ENCODE measurements around the gene EIF3I.

The EIF3I gene

GRCh38 chr1:32249831-32250525 is 27.8 kb downstream of the EIF3I start:
- Histone ChIP-seq H3K27ac (replicated peaks; ENCODE audit: low read length) (peak overlapping the region; percentile 4), H3K36me3 (replicated peaks in 1 of 2; ENCODE audit: control insufficient read depth in 2 of 2, insufficient read depth in 2 of 2, low read length in 2 of 2) (no peaks in the 10 kb centered on the region), H2BK15ac (ENCODE audit: low read length) (no peak overlapping the region), H3K4me3 (ENCODE audit: low read length in 2 of 2) (peak overlapping the region in 1 of 2 donors; percentile 9), H4K91ac (ENCODE audit: low read depth, low read length, poor library complexity) (no peak overlapping the region), H3K23ac (ENCODE audit: low read depth, low read length, poor library complexity) (peak overlapping the region; percentile 21), H2AK5ac (ENCODE audit: low read depth, low read length) (no peak overlapping the region), H3K18ac (ENCODE audit: low read length) (peak overlapping the region; percentile 72), H2BK12ac (ENCODE audit: low read length) (no peak overlapping the region), H3K14ac (ENCODE audit: low read length) (no peak overlapping the region), H2AFZ (ENCODE audit: low read length) (peak overlapping the region; percentile 75), H4K8ac (ENCODE audit: low read depth, low read length) (no peak overlapping the region), H3K4me2 (ENCODE audit: insufficient read depth, low read length, poor library complexity, severe bottlenecking) (no peak overlapping the region), H3K27me3 (ENCODE audit: control insufficient read depth in 3 of 3, insufficient read depth in 3 of 3, low read depth in 1 of 3, low read length in 3 of 3) (no peaks in the 10 kb centered on the region), H3K9ac (ENCODE audit: low read depth, low read length, poor library complexity) (no peak overlapping the region), H3K4ac (ENCODE audit: low read length) (no peak overlapping the region), H2BK120ac (ENCODE audit: low read depth, low read length) (no peak overlapping the region), H2BK5ac (ENCODE audit: low read length) (no peak overlapping the region), H3K79me1 (ENCODE audit: low read depth, low read length) (no peaks in the 10 kb centered on the region), H3K9me3 (replicated peaks in 1 of 2; ENCODE audit: control insufficient read depth in 2 of 2, insufficient read depth in 1 of 2, low read depth in 1 of 2, low read length in 2 of 2) (no peaks in the 10 kb centered on the region), H3K4me1 (ENCODE audit: control insufficient read depth in 2 of 2, insufficient read depth in 1 of 2, low read depth in 1 of 2, low read length in 2 of 2) (peaks cover 9 to 20% of the 10 kb centered on the region in 2 donors)
- WGBS, 2 donors (ENCODE audit: extremely low coverage in 2 of 2, insufficient read length in 2 of 2, insufficient replicate concordance in 1 of 2), result no CpG with 5 or more reads among the region's 9 CpGs
- no peak for DNase-seq (ENCODE audit: low spot score)

GRCh38 chr1:32250893-32251716 is 28.9 kb downstream of the EIF3I start, which contains the start of gene LCK:
Gene LCK, plus strand, starts transcription at chr1:32251265. Its CDS starts 23,065 bp downstream, at chr1:32274330.
- no peaks in the 10 kb centered on the region for H3K36me3 ChIP-seq (replicated peaks in 1 of 2; ENCODE audit: control insufficient read depth in 2 of 2, insufficient read depth in 2 of 2, low read length in 2 of 2)
- no peaks in the 10 kb centered on the region for H3K79me1 ChIP-seq (ENCODE audit: low read depth, low read length)
- WGBS, 2 donors (ENCODE audit: extremely low coverage in 2 of 2, insufficient read length in 2 of 2, insufficient replicate concordance in 1 of 2), result no CpG with 5 or more reads among the region's 25 CpGs
- DNase-seq (ENCODE audit: low spot score), result no peak
- H2AFZ ChIP-seq (ENCODE audit: low read length), result peak within 1 kb of the TSS; percentile 75
- peak within 1 kb of the TSS; percentile 38 for H2BK15ac ChIP-seq (ENCODE audit: low read length)
- no peaks in the 10 kb centered on the region for H3K9me3 ChIP-seq (replicated peaks in 1 of 2; ENCODE audit: control insufficient read depth in 2 of 2, insufficient read depth in 1 of 2, low read depth in 1 of 2, low read length in 2 of 2)
- peak within 1 kb of the TSS; percentile 20 for H3K18ac ChIP-seq (ENCODE audit: low read length)
- H2BK12ac ChIP-seq (ENCODE audit: low read length), result no peak within 1 kb of the TSS
- H4K8ac ChIP-seq (ENCODE audit: low read depth, low read length), result no peak within 1 kb of the TSS
- peak within 1 kb of the TSS; percentile 44 for H2AK5ac ChIP-seq (ENCODE audit: low read depth, low read length)
- no peak within 1 kb of the TSS for H3K9ac ChIP-seq (ENCODE audit: low read depth, low read length, poor library complexity)
- no peak within 1 kb of the TSS for H2BK5ac ChIP-seq (ENCODE audit: low read length)
- no peak within 1 kb of the TSS for H3K4ac ChIP-seq (ENCODE audit: low read length)
- H3K4me2 ChIP-seq (ENCODE audit: insufficient read depth, low read length, poor library complexity, severe bottlenecking), result no peak within 1 kb of the TSS
- H2BK120ac ChIP-seq (ENCODE audit: low read depth, low read length), result peak within 1 kb of the TSS; percentile 63
- H3K27ac ChIP-seq (replicated peaks; ENCODE audit: low read length), result no peak within 1 kb of the TSS
- peak within 1 kb of the TSS; percentile 21 for H3K23ac ChIP-seq (ENCODE audit: low read depth, low read length, poor library complexity)
- no peak within 1 kb of the TSS for H3K14ac ChIP-seq (ENCODE audit: low read length)
- peaks cover 9 to 20% of the 10 kb centered on the region in 2 donors for H3K4me1 ChIP-seq (ENCODE audit: control insufficient read depth in 2 of 2, insufficient read depth in 1 of 2, low read depth in 1 of 2, low read length in 2 of 2)
- H4K91ac ChIP-seq (ENCODE audit: low read depth, low read length, poor library complexity), result peak within 1 kb of the TSS; percentile 68
- H3K4me3 ChIP-seq (ENCODE audit: low read length in 2 of 2), result peak within 1 kb of the TSS in 1 of 2 donors; percentile 9
- H3K27me3 ChIP-seq (ENCODE audit: control insufficient read depth in 3 of 3, insufficient read depth in 3 of 3, low read depth in 1 of 3, low read length in 3 of 3), result no peaks in the 10 kb centered on the region

GRCh38 chr1:32255072-32256071 is 33.2 kb downstream of the EIF3I start:
- H3K18ac ChIP-seq (ENCODE audit: low read length), result no peak overlapping the region
- H3K27me3 ChIP-seq (ENCODE audit: control insufficient read depth in 3 of 3, insufficient read depth in 3 of 3, low read depth in 1 of 3, low read length in 3 of 3), result no peaks in the 10 kb centered on the region
- no peak overlapping the region for H3K9ac ChIP-seq (ENCODE audit: low read depth, low read length, poor library complexity)
- no peak overlapping the region for H3K4ac ChIP-seq (ENCODE audit: low read length)
- no peak overlapping the region for H2AFZ ChIP-seq (ENCODE audit: low read length)
- no peak overlapping the region for H2AK5ac ChIP-seq (ENCODE audit: low read depth, low read length)
- no peak overlapping the region for H3K4me2 ChIP-seq (ENCODE audit: insufficient read depth, low read length, poor library complexity, severe bottlenecking)
- no peak overlapping the region for H2BK120ac ChIP-seq (ENCODE audit: low read depth, low read length)
- no peak overlapping the region for H2BK15ac ChIP-seq (ENCODE audit: low read length)
- H3K4me3 ChIP-seq (ENCODE audit: low read length in 2 of 2), result no peak overlapping the region
- no peak overlapping the region for H3K27ac ChIP-seq (replicated peaks; ENCODE audit: low read length)
- peaks cover 0 to 8% of the 10 kb centered on the region in 2 donors for H3K4me1 ChIP-seq (ENCODE audit: control insufficient read depth in 2 of 2, insufficient read depth in 1 of 2, low read depth in 1 of 2, low read length in 2 of 2)
- no peak overlapping the region for H3K14ac ChIP-seq (ENCODE audit: low read length)
- H3K36me3 ChIP-seq (replicated peaks in 1 of 2; ENCODE audit: control insufficient read depth in 2 of 2, insufficient read depth in 2 of 2, low read length in 2 of 2), result no peaks in the 10 kb centered on the region
- no peaks in the 10 kb centered on the region for H3K79me1 ChIP-seq (ENCODE audit: low read depth, low read length)
- no peak overlapping the region for H2BK12ac ChIP-seq (ENCODE audit: low read length)
- no peak overlapping the region for H3K23ac ChIP-seq (ENCODE audit: low read depth, low read length, poor library complexity)
- H4K8ac ChIP-seq (ENCODE audit: low read depth, low read length), result no peak overlapping the region
- no peak overlapping the region for H2BK5ac ChIP-seq (ENCODE audit: low read length)
- H4K91ac ChIP-seq (ENCODE audit: low read depth, low read length, poor library complexity), result no peak overlapping the region
- WGBS, 2 donors (ENCODE audit: extremely low coverage in 2 of 2, insufficient read length in 2 of 2, insufficient replicate concordance in 1 of 2), result no CpG with 5 or more reads among the region's 10 CpGs
- DNase-seq (ENCODE audit: low spot score), result no peak
- no peaks in the 10 kb centered on the region for H3K9me3 ChIP-seq (replicated peaks in 1 of 2; ENCODE audit: control insufficient read depth in 2 of 2, insufficient read depth in 1 of 2, low read depth in 1 of 2, low read length in 2 of 2)
